HL-60 (cell line): Measurements from ENCODE around the gene AKIRIN1.
"Not testable (repeated sequence)": the region's sequence is repeated elsewhere in the genome, so short reads cannot be mapped to it uniquely, and the experiment has no call there.

Experiments used
- DNase-seq, 2 experiments: peaks; one replicate each; pipeline ENCODE4 v3.0.0-alpha.2; 2010 to 2020; ENCODE audit warnings: low read depth in 1 of 2, low spot score in 1 of 2
- H3K27ac ChIP-seq: fragments of 250-450 bp; sonication (Bioruptor Pico); replicated peaks from 2 replicates; pipeline ENCODE4 v1.5.1; 2020; ENCODE audit warnings: mild to moderate bottlenecking, moderate library complexity
- H3K27me3 ChIP-seq: fragments of 250-450 bp; sonication (Bioruptor Pico); 2 replicates; pipeline ENCODE4 v1.5.1; 2021; ENCODE audit warnings: mild to moderate bottlenecking, moderate library complexity; ENCODE audit not compliant: insufficient read depth, poor library complexity, severe bottlenecking
- H3K4me3 ChIP-seq: replicated peaks from 2 replicates; pipeline ENCODE4 v1.5.1; 2011; ENCODE audit warnings: mild to moderate bottlenecking, control low read depth, low read length; ENCODE audit not compliant: insufficient read depth
- GABPA ChIP-seq: IDR thresholded peaks from 2 replicates; pipeline ENCODE4 v1.6.1; 2012; ENCODE audit warnings: low read depth
- POLR2AphosphoS5 ChIP-seq: IDR thresholded peaks from 2 replicates; pipeline ENCODE4 v1.6.1; 2012; ENCODE audit warnings: low read depth
- SPI1 ChIP-seq: IDR thresholded peaks from 2 replicates; pipeline ENCODE4 v1.6.1; 2012; ENCODE audit warnings: low read depth, mild to moderate bottlenecking, borderline replicate concordance
- TF ChIP-seq, protein P1 (sequence below): IDR thresholded peaks from one replicate; pipeline ENCODE4 v1.5.1; 2011; ENCODE audit warnings: low read length, control low read depth, inconsistent platforms; ENCODE audit not compliant: insufficient read depth
- TF ChIP-seq, protein P2 (sequence below): IDR thresholded peaks from 2 replicates; pipeline ENCODE4 v1.6.1; 2012; ENCODE audit warnings: low read depth; ENCODE audit not compliant: insufficient replicate concordance

The AKIRIN1 gene

GRCh38 chr1:39003281-39003680 is 12.2 kb downstream of the AKIRIN1 start:
- no peaks in the 10 kb centered on the region for H3K27me3 ChIP-seq
- H3K27ac ChIP-seq = no peak overlapping the region
- TF ChIP-seq SPI1 = no peak

GRCh38 chr1:39003794-39004193 is 12.7 kb downstream of the AKIRIN1 start:
- TF ChIP-seq, protein P1, sequence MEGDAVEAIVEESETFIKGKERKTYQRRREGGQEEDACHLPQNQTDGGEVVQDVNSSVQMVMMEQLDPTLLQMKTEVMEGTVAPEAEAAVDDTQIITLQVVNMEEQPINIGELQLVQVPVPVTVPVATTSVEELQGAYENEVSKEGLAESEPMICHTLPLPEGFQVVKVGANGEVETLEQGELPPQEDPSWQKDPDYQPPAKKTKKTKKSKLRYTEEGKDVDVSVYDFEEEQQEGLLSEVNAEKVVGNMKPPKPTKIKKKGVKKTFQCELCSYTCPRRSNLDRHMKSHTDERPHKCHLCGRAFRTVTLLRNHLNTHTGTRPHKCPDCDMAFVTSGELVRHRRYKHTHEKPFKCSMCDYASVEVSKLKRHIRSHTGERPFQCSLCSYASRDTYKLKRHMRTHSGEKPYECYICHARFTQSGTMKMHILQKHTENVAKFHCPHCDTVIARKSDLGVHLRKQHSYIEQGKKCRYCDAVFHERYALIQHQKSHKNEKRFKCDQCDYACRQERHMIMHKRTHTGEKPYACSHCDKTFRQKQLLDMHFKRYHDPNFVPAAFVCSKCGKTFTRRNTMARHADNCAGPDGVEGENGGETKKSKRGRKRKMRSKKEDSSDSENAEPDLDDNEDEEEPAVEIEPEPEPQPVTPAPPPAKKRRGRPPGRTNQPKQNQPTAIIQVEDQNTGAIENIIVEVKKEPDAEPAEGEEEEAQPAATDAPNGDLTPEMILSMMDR = no peak
- TF ChIP-seq POLR2AphosphoS5 = no peak
- TF ChIP-seq, protein P2, sequence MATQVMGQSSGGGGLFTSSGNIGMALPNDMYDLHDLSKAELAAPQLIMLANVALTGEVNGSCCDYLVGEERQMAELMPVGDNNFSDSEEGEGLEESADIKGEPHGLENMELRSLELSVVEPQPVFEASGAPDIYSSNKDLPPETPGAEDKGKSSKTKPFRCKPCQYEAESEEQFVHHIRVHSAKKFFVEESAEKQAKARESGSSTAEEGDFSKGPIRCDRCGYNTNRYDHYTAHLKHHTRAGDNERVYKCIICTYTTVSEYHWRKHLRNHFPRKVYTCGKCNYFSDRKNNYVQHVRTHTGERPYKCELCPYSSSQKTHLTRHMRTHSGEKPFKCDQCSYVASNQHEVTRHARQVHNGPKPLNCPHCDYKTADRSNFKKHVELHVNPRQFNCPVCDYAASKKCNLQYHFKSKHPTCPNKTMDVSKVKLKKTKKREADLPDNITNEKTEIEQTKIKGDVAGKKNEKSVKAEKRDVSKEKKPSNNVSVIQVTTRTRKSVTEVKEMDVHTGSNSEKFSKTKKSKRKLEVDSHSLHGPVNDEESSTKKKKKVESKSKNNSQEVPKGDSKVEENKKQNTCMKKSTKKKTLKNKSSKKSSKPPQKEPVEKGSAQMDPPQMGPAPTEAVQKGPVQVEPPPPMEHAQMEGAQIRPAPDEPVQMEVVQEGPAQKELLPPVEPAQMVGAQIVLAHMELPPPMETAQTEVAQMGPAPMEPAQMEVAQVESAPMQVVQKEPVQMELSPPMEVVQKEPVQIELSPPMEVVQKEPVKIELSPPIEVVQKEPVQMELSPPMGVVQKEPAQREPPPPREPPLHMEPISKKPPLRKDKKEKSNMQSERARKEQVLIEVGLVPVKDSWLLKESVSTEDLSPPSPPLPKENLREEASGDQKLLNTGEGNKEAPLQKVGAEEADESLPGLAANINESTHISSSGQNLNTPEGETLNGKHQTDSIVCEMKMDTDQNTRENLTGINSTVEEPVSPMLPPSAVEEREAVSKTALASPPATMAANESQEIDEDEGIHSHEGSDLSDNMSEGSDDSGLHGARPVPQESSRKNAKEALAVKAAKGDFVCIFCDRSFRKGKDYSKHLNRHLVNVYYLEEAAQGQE = no peak
- no peak for TF ChIP-seq GABPA
- no peak for TF ChIP-seq SPI1
- Histone ChIP-seq H3K4me3 (no peak overlapping the region), H3K27me3 (no peaks in the 10 kb centered on the region), H3K27ac (no peak overlapping the region)
- DNase-seq = no peak

More at GRCh38 chr1:39003281-39003680, 12.2 kb downstream of the AKIRIN1 start:
- DNase-seq = no peak
- no peak overlapping the region for H3K4me3 ChIP-seq

- Histone ChIP-seq H3K27me3 (no peaks in the 10 kb centered on the region), H3K27ac (no peak overlapping the region), H3K4me3 (no peak overlapping the region)
- no peak for TF ChIP-seq SPI1
- no peak for DNase-seq
These were observed 15.2 kb downstream of the AKIRIN1 start for GRCh38 chr1:39006287-39006686.

GRCh38 chr1:39006726-39007645 is 15.9 kb downstream of the AKIRIN1 start:
- no peak overlapping the region for H3K4me3 ChIP-seq
- H3K27me3 ChIP-seq = no peaks in the 10 kb centered on the region
- no peak overlapping the region for H3K27ac ChIP-seq
- TF ChIP-seq POLR2AphosphoS5 (0 out of 2 replicates have a peak, but pooled peaks have one; percentile 16), GABPA (no peak)
- DNase-seq = no peak

GRCh38 chr1:39014956-39015355 is 23.9 kb downstream of the AKIRIN1 start:
- not testable (repeated sequence) for H3K27me3 ChIP-seq, H3K27ac ChIP-seq, DNase-seq

GRCh38 chr1:39016604-39017171 is 25.6 kb downstream of the AKIRIN1 start:
- no peak for TF ChIP-seq GABPA
- no peak for TF ChIP-seq SPI1
- TF ChIP-seq, protein P2 = no peak
- TF ChIP-seq POLR2AphosphoS5 = no peak
- TF ChIP-seq, protein P1 = no peak
- no peak overlapping the region for H3K4me3 ChIP-seq
- no peaks in the 10 kb centered on the region for H3K27me3 ChIP-seq
- no peak for DNase-seq
- no peak overlapping the region for H3K27ac ChIP-seq

More at GRCh38 chr1:39014956-39015355, 23.9 kb downstream of the AKIRIN1 start:
- not testable (repeated sequence) for H3K4me3 ChIP-seq
